Sigmoid colon (tissue), 4 donors: Measurements from ENCODE around the gene OR2T33.
"Not testable (repeated sequence)": the region's sequence is repeated elsewhere in the genome, so short reads cannot be mapped to it uniquely, and the experiment has no call there.

ENCODE experiments used
- EP300 ChIP-seq, 4 donors: sonication (generic); formaldehyde crosslinking; IDR thresholded peaks; one replicate each; pipeline ENCODE4 v1.6.1; 2017; ENCODE audit warnings: antibody characterized with exemption in 4 of 4
- POLR2A ChIP-seq, 2 donors: fragments of 450-650 bp; IDR thresholded peaks; one replicate each; pipeline ENCODE4 v1.6.1; 2016; ENCODE audit warnings: antibody characterized with exemption in 2 of 2, mild to moderate bottlenecking in 2 of 2, moderate library complexity in 2 of 2
- POLR2AphosphoS5 ChIP-seq, 4 donors: sonication (generic); formaldehyde crosslinking; IDR thresholded peaks; one replicate each; pipeline ENCODE4 v1.6.1; 2017; ENCODE audit warnings: antibody characterized with exemption in 4 of 4
- TF ChIP-seq, protein P1 (sequence below), 4 experiments: fragments of 450-650 bp in 3 of 4; fragments of 200-600 bp in 1 of 4; IDR thresholded peaks; one replicate each; pipeline ENCODE4 v1.5.1; 2016 to 2019; ENCODE audit warnings: antibody characterized with exemption in 4 of 4, mild to moderate bottlenecking in 3 of 4, moderate library complexity in 2 of 4

DNA sequence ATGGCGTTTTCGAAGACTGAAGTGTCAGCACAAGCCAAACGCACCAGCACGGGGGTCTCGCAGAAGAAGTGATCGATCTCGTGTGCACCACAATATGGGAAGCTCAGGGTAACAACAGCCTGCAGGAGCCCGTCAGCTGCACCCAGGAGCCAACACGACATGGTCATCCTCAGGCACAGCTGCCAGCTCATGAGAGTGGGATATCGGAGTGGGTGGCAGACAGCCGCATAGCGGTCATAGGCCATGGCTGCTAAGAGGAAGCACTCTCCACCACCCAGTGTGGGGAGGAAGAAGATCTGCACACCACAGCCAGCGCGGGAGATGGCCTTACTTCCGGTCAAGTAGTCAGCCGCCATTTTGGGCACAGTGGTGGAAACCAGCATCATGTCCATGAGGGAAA lies 4.6 kb downstream of the OR2T33 start:
- TF ChIP-seq, protein P1, sequence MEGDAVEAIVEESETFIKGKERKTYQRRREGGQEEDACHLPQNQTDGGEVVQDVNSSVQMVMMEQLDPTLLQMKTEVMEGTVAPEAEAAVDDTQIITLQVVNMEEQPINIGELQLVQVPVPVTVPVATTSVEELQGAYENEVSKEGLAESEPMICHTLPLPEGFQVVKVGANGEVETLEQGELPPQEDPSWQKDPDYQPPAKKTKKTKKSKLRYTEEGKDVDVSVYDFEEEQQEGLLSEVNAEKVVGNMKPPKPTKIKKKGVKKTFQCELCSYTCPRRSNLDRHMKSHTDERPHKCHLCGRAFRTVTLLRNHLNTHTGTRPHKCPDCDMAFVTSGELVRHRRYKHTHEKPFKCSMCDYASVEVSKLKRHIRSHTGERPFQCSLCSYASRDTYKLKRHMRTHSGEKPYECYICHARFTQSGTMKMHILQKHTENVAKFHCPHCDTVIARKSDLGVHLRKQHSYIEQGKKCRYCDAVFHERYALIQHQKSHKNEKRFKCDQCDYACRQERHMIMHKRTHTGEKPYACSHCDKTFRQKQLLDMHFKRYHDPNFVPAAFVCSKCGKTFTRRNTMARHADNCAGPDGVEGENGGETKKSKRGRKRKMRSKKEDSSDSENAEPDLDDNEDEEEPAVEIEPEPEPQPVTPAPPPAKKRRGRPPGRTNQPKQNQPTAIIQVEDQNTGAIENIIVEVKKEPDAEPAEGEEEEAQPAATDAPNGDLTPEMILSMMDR (IDR thresholded peaks at IDR 0.05): not testable (repeated sequence)
- TF ChIP-seq POLR2A, EP300, POLR2AphosphoS5 (IDR thresholded peaks at IDR 0.05): not testable (repeated sequence)
